ENCODE data around the gene GNPDA1. TPM values are rescaled to one million over a fixed set of nuclear protein-coding genes. Genes with fewer than 3 reads are reported as not detected.

GNPDA1 gene
- total and polyA plus RNA-seq, 2 of the 4 experiments (the other 2 are of a cell fraction) = 23.1 to 60.6 TPM

GRCh38 chr5:141951332-141951781, 61.5 kb downstream of the GNPDA1 start:
- no peak overlapping the region for H3K27ac ChIP-seq (ENCODE audit: insufficient read depth, low read length)
- H3K27me3 ChIP-seq (ENCODE audit: control insufficient read depth, insufficient read depth, low read length) = peaks cover 29% of the 10 kb centered on the region
- no peak overlapping the region for H3K18ac ChIP-seq (ENCODE audit: low read depth, low read length)
- no peaks in the 10 kb centered on the region for H3K4me1 ChIP-seq (ENCODE audit: control insufficient read depth, insufficient read depth, low read length)
- CTCF ChIA-PET = interaction anchor here (1.0 to 1.3 kb wide), 2 partner anchors 9 to 28 kb away, joined by 4 read pairs; no protein-coding TSS in a partner anchor
- no peak overlapping the region for H3K9ac ChIP-seq (ENCODE audit: low read depth, low read length)
- H2BK120ac ChIP-seq (ENCODE audit: low read depth, low read length) = no peak overlapping the region
- no peaks in the 10 kb centered on the region for H3K36me3 ChIP-seq (ENCODE audit: control insufficient read depth, insufficient read depth, low read length)
- H4K8ac ChIP-seq (ENCODE audit: low read depth in 2 of 2, low read length in 2 of 2) = no peak overlapping the region
- no peak overlapping the region for H3K23ac ChIP-seq (ENCODE audit: low read depth, low read length)
- no peaks in the 10 kb centered on the region for H4K20me1 ChIP-seq (ENCODE audit: insufficient read depth, low read length)
- no peak overlapping the region for H2BK20ac ChIP-seq (ENCODE audit: low read depth, low read length)
- no peak overlapping the region for H3K14ac ChIP-seq (replicated peaks; ENCODE audit: low read depth, low read length)
- H3K9me3 ChIP-seq (ENCODE audit: control insufficient read depth, insufficient read depth, low read length) = no peaks in the 10 kb centered on the region
- H3K4me3 ChIP-seq (ENCODE audit: insufficient read depth, low read depth, low read length) = no peak overlapping the region
- ATAC-seq (ENCODE audit: low read depth) = peak; percentile 53
- POLR2A ChIA-PET (ENCODE audit: unreplicated experiment) = no interaction called here
- H2AK9ac ChIP-seq (replicated peaks; ENCODE audit: low read depth, low read length, poor library complexity) = no peak overlapping the region
- no peak overlapping the region for H3K4me2 ChIP-seq (ENCODE audit: low read depth, low read length)
- intact Hi-C loops (cut with micrococcal nuclease) (no loop called here), dilution Hi-C loops (cut with HindIII; ENCODE audit: low sequenced_read_pairs, unreplicated experiment) (no loop called here), in situ Hi-C loops (cut with MboI; ENCODE audit: low sequenced_read_pairs) (no loop called here)
- H2BK15ac ChIP-seq (ENCODE audit: low read depth, low read length) = no peak overlapping the region
- no CpG with 5 or more reads among the region's 9 CpGs for WGBS, 2 experiments (ENCODE audit: extremely low coverage in 2 of 2, insufficient read length in 1 of 2)
- H2AFZ ChIP-seq (replicated peaks; ENCODE audit: low read length, poor library complexity) = no peak overlapping the region
- no peak overlapping the region for H3K4ac ChIP-seq (ENCODE audit: low read depth, low read length)
- H2BK5ac ChIP-seq (ENCODE audit: low read depth, low read length, poor library complexity, severe bottlenecking) = no peak overlapping the region
- H3K9me1 ChIP-seq (ENCODE audit: insufficient read depth, low read length) = no peaks in the 10 kb centered on the region
- H2AK5ac ChIP-seq (ENCODE audit: low read depth, low read length) = no peak overlapping the region
- no peak for DNase-seq
- TF ChIP-seq NFE2L2 (IDR thresholded peaks at IDR 0.05; ENCODE audit: low read depth, low read length) (no peak), MAFK (IDR thresholded peaks at IDR 0.05; ENCODE audit: low read depth, low read length) (no peak), ELK1 (IDR thresholded peaks at IDR 0.05; ENCODE audit: borderline replicate concordance, low read depth, low read length) (no peak), CTCF (conservative IDR thresholded peaks at IDR 0.05; ENCODE audit: low read depth, low read length) (peak; percentile 26; the same call in 1 of the 2 replicates)
- no peak overlapping the region for H4K91ac ChIP-seq (ENCODE audit: insufficient read depth, low read depth, low read length)
- BruUV-seq (replicated peaks) = no TSS peak
- no peak overlapping the region for H3K56ac ChIP-seq (ENCODE audit: extremely low read depth, insufficient read depth, low read length)
- no peak overlapping the region for H4K5ac ChIP-seq (ENCODE audit: low read depth, low read length)
- H3K79me1 ChIP-seq (ENCODE audit: low read depth in 1 of 2, low read length in 2 of 2) = no peaks in the 10 kb centered on the region

Other genes starting within 250 kb of the GNPDA1 start
- gene PCDH1, start 134.6 kb downstream of the GNPDA1 start, total RNA-seq (2012; rRNA removed) = 0.83 and 0.90 TPM in 2 replicates
- 0.74 and 0.82 TPM in 2 replicates for gene PCDH1, start 134.6 kb downstream of the GNPDA1 start, polyA plus RNA-seq (2012; rRNA removed)
- gene DELE1, start 89.2 kb downstream of the GNPDA1 start, total RNA-seq (2012; rRNA removed) = 26.1 and 28.0 TPM in 2 replicates
- gene DELE1, start 89.2 kb downstream of the GNPDA1 start, polyA plus RNA-seq (2012; rRNA removed) = 66.1 and 73.3 TPM in 2 replicates
- gene PCDH12, start 54.8 kb downstream of the GNPDA1 start, total RNA-seq (2012; rRNA removed) = under 0.01 and 0.18 TPM in 2 replicates
- 0.01 and 0.02 TPM in 2 replicates for gene PCDH12, start 54.8 kb downstream of the GNPDA1 start, polyA plus RNA-seq (2012; rRNA removed)
- gene RNF14, start 43.9 kb downstream of the GNPDA1 start, total RNA-seq (2012; rRNA removed) = 78.6 and 106 TPM in 2 replicates
- 27.0 and 36.1 TPM in 2 replicates for gene RNF14, start 43.9 kb downstream of the GNPDA1 start, polyA plus RNA-seq (2012; rRNA removed)
- gene NDFIP1, start 95.8 kb upstream of the GNPDA1 start, total RNA-seq (2012; rRNA removed) = 7.7 and 21.9 TPM in 2 replicates
- gene NDFIP1, start 95.8 kb upstream of the GNPDA1 start, polyA plus RNA-seq (2012; rRNA removed) = 10.7 and 15.4 TPM in 2 replicates